GM12874 (cell line): ENCODE results near the gene LRRD1.

Experiments used
- TF ChIP-seq, protein P1 (sequence below): IDR thresholded peaks from 2 replicates; pipeline ENCODE4 v1.5.1; 2011; ENCODE audit warnings: low read depth, mild to moderate bottlenecking, control low read depth, low read length, moderate library complexity; ENCODE audit not compliant: insufficient read depth

The LRRD1 gene

DNA sequence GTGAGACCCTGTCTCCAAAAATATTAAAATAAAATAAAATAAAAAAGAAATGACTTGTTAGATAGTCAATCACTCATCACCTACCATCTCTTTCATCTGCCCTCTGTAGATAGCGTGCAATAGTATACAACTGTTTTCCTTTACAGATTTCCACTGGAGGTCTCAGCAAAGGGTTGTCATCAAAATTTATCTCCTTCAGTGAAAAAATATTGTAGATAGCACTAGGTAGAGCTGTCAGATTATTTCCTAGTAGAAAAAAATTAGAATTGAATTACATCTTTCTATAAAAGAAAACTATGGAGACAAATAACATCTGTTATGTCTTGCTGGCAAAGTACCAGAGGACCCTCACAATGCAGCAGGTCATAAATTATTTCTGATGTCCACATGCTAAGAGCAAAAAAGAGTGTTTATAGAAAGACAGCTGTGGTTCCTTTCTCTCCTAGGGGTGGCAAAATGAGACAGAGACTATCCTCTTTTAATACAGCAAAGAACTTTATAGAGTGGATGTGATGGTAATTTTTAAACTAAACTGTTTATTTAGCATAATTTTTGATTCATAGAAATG, 28.4 kb downstream of the LRRD1 start:
- TF ChIP-seq, protein P1, sequence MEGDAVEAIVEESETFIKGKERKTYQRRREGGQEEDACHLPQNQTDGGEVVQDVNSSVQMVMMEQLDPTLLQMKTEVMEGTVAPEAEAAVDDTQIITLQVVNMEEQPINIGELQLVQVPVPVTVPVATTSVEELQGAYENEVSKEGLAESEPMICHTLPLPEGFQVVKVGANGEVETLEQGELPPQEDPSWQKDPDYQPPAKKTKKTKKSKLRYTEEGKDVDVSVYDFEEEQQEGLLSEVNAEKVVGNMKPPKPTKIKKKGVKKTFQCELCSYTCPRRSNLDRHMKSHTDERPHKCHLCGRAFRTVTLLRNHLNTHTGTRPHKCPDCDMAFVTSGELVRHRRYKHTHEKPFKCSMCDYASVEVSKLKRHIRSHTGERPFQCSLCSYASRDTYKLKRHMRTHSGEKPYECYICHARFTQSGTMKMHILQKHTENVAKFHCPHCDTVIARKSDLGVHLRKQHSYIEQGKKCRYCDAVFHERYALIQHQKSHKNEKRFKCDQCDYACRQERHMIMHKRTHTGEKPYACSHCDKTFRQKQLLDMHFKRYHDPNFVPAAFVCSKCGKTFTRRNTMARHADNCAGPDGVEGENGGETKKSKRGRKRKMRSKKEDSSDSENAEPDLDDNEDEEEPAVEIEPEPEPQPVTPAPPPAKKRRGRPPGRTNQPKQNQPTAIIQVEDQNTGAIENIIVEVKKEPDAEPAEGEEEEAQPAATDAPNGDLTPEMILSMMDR = no peak

DNA sequence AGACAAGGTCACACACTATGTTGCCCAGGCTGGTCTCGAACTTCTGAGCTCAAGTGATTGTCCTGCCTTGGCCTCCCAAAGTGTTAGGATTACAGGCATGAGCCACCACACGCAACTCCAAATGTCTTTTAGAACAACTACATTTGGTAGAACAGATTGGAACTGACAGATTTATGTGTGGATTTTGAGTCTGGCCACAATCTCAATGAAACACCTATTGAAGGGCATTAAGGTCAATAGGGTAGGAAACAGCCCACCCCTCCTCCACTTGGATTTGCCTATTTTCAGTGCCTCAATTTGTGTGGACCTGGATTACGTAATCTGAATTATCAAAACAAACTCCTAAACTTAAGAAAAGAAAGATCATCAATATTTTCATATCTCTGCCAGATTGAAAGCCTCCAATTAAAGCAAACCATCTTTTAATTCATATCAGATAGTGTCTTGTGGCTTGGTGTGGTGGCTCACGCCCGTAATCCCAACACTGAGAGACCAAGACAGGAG, 29.2 kb downstream of the LRRD1 start:
- TF ChIP-seq, protein P1 = no peak

DNA sequence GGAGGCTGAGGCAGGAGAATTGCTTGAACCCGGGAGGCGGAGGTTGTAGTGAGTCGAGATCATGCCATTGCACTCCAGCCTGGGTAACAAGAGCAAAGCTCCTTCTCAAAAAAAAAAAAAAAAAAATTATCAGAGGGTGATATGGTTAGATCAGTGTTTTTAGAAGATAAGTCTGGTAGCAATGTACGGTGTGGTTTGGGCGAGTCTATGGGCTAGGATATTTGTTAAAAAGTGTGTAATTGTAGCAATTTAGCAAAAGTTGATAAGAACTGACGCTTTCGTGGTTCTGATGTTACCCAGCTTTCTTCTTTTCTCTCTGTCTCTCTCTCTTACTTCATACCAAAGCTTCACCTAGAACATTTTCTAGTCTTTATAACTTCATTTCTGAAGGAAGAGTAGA, 37.8 kb downstream of the LRRD1 start:
- TF ChIP-seq, protein P1 = no peak

DNA sequence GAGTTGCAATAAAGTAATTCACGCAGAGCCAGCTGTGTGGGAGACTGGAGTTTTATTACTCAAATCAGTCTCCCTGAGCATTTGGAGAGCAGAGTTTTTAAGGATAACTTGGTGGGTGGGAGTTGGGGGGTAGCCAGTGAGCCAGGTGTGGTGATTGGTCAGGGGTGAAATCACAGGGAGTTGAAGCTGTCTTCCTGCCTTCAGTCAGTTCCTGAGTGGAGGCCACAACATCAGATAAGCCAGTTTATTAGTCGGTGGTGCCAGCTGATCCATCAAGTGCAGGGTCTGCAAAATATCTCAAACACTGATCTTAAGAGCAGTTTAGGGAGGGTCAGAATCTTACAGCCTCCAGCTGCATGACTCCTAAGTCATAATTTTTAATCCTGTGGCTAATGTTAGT, 41.4 kb downstream of the LRRD1 start:
- TF ChIP-seq, protein P1 = no peak

DNA sequence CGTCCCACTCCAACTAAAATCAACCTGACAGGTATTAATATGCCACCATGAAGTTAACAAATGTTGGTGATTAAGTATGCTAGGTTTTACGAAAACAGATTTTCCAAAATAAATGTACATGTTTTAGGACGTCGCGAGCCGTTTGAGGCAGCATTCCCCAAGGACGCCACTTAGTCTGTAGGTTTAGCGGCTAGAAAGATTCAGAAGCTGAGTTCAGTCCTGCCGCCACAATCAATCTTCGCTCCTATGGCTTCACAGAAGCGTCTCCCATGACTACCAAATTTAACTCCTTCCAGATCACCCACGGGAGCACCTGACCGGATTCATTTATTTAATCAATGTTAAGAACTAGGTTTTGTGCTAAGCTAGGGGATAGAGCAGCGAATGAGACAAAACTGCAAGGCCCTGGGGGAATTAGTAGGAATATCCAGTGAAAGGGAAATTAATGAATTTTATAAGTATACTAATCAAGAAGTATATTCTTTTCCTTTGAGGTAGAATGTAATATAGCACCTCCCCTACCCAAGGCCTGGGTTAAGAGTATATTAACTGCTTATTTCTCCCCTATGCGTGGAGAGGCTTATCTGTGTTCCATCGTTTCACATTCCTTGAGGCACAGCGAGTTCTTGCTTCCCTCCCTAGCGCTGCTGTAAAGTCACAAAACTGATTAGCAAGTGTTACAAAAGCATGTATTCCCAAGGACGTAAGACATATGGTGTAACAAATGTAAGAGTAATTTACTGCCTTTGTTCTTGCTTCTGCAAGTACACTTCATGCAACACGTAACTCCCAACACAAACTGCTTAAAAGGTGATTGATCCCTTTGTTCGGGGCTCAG, 43.7 kb downstream of the LRRD1 start:
- TF ChIP-seq, protein P1 = no peak

DNA sequence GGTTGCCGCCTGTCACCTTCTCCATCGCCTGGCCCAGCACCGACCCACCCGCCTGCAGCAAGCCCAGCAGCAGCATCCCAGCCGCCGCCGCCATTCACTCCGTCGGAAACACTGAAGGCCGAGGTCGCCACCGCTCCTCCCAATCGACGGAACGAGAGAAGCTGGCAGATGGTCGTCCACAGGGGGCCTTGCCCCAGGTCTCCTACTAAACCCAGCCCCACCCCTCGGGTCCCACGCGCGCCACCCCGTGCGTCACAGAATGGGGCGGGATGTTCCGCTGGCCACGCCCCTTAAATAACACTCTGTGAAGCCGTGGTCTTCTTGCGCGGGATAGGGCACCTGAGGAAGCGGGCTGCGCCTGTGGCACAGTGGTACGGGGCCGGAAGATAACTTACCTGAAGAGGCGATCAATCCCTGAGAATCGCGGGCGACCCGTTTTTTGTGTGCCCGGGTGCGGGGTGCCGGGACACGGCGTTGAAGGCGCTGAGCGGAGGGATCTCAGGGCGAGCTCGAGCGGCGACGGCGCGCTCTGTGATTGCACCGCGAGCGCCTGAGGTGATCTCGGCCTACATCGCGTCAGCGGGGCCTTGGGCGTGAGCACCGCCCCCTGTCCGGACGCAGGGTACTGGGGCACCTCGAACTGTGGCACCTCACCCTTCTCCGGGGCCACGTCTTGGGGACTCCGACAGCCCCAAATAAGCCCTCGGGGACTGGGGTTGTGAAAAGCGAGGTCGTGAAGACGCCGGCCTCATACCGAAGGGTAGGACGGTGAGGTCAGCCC, 44.5 kb downstream of the LRRD1 start, which contains the start of gene CYP51A1:
Gene CYP51A1, minus strand, starts transcription at position 207 of the 781 bp plus-strand sequence. Its CDS starts 113 bp downstream, at position 94.
- TF ChIP-seq, protein P1 = no peak

DNA sequence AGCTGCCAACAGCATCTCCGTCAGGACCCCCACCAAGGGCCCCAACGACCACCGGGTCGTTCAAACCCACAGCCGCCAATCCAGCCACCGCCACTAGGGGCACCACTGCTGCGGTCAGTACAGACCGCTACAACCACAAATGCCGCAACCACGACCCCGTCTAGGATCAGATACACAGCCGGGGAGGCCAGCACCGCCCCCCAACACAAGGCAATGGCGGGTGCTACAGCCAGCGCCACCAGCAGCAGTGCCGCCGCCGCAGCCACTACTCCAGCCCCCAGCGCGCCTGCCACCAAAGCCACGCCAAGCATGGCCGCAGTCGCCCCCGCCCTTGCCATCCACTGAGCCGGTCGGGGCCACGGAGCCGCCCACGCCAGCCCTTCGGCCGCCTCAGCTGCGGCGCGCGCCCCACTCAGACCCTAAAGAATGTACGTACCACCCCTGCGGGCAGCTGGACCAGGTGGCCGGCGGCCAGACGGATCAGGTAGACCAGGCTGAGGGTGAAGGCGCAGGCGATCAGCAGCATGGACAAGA, 45.1 kb downstream of the LRRD1 start:
- TF ChIP-seq, protein P1 = peak; percentile 87
